NCI-H1694 treated with DMSO at 0.1 percent for 48 hours (cell line): ENCODE measurements around the gene HNRNPA3.
"Not testable (repeated sequence)": the region's sequence is repeated elsewhere in the genome, so short reads cannot be mapped to it uniquely, and the experiment has no call there.

Experiments
- DNase-seq: peaks from one replicate; lab custom pipeline; 2025; lab: John Stamatoyannopoulos, UW

Gene HNRNPA3

DNA sequence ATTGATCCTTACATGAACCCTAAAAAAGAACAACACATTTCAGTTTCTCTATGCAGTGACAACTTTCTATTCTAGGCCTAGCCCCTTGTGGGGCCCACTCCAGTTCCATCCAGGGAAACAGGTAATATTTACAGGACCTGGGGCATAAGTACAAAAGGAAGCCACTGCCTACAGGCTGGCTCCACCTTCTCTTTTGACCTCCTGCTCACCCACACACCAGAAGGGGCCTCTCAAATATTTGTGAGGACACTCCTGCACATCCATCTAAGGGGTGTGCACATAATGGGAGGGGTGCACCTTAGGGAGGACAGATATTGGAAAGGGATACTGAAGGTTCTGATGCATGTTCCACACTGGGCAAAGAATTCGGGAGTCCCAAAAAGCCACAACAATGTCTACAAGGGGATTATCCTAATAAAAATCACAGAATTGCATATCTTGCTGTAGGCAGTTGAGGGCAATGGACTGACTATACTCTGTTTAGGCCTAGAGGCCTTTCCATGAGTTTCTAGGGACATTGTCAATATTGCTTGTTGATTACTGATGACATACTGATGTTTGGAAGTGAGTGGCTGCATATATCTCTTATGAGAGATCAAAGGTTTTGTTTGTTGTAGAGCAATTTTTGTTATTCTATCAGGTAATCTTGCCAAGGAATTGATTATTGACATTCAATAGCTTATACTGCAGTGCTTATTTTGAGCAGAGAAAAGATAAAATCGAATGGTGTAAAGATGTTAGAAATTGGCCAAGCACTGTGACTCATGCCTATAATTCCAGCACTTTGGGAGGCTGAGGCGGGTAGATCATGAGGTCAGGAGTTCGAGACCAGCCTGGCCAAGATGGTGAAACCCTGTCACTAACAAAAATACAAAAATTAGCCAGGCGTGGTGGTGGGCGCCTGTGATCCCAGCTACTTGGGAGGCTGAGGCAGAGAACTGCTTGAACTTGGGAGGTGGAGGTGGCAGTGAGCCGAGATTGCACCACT lies 23.8 kb upstream of the HNRNPA3 start:
- DNase-seq: no peak

DNA sequence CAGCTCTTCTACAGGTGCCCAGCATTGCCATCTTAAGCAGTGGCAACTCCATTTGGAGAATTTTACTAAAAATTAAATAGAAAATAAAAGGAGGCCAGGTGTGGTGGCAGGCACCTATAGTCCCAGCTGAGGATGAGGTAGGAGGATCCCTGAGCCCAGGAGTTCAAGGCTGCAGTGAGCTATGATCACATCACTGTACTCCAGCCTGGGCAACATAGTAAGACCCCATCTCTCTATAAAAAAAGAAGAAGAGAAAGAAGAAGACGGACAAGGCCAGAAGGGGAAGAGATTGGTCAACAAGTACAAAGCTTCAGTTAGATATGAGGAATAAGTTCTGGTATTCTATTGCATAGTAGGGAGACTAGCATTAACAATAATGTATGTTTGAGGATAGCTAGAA lies 21.7 kb upstream of the HNRNPA3 start:
- DNase-seq: no peak

DNA sequence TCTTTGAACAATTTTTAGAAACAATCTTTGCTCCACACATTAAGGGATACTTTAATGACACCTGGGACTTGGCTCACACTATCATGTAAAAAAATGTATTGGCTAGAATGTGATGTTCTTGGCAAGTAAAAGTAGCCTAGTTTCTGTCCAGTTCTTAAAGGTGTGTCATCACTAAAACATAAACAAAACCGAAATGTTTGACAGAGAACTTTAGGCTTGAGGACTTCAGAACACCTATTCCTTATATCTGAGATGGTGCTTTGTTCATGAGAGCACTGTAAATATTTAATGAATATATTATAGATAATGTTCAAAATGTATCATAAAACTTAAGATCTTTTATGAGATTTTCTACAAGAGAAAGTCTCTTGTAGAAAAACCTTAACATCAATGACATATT lies 19.8 kb upstream of the HNRNPA3 start:
- DNase-seq: no peak

DNA sequence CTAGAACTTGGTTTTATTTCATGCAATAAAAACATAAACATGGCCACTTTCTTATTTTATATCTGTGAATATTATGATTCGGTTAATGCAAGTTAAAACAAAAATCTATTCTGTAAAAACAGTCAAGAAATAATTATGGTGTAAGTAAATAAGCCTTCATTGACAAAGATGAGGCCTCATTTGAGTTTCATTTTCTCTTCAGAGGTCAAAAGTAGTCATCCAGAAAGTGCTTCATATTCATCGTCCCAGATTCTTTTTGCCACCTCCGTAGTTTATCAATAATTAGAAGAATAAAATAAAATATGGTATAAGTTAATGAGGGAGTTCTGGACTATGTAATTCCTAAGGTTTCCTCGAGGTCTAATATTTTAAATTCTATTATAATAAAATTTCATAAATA lies 19.4 kb upstream of the HNRNPA3 start:
- no peak for DNase-seq

DNA sequence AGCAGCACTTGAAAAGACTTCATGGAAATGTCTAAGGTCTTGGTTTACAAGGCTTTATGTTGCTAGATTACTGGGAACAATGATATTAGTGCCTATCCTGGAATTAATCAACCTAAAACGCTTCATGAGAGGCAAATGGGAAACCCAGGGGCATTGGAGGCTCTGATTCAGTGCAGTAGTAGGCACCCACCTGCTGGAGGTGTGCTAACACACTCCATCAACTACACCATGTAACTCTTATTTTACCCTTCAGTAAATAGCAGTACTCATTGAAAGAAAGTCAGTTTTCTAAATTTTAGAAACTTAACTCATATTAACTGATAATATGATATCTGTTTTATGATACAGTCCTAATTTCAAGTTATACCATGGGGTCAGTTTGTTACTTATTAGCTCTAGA lies 17.4 kb upstream of the HNRNPA3 start:
- DNase-seq: no peak

DNA sequence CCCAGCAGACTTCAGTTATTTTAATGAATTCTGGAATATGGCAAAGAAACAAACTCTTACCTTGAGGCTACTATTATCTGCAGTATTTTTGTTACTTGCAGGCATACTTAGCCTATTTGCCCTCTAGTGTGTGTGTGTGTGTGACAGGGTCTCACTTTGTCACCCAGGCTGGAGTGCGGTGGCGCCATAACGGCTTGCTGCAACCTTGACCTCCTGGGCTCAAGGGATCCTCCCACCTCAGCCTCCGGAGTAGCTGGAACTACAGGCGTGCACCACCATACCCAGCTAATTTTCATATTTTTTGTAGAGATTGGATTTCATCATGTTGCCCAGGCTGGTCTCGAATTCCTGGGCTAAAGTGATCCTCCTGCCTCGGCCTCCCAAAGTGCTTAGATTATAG lies 12.2 kb upstream of the HNRNPA3 start:
- DNase-seq: not testable (repeated sequence)

DNA sequence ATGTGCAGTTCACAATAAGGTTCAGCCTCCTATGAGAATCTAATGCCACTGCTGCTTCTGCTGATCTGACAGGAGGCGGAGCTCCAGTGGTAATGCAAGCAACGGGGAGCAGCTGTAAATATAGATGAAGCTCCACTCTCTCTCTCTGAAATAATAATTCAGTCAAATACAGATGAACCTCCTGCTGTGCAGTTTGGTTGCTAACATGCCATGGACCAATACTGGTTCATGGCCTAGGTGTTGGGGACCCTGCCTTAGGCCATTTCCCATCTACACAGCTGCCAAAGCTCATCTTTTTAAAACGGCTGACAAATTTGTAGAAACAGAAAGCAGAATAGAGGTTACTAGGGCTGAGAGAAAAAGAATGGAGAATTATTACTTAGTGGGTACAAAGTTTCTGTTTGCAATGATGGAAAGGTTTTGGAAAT lies 10.7 kb upstream of the HNRNPA3 start:
- DNase-seq: peak; percentile 17

DNA sequence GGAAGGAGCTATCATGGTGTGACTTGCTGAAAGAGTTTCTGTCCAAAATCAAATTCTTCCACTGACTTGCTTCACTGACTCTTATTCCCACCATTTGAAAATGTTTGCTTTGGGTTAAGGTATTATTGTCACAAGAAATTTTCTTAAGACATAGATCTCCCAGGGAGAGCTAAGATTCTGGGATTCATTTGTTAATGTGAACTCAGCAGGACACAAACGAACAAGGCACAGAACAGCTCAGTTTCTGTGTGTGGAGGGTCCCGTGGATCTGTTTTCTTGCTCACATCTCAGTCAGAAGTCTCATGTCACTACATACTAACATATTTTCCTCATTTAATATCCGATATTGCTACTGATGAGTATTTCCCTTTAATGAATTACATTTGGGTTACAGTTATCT lies 8.2 kb upstream of the HNRNPA3 start:
- no peak for DNase-seq

DNA sequence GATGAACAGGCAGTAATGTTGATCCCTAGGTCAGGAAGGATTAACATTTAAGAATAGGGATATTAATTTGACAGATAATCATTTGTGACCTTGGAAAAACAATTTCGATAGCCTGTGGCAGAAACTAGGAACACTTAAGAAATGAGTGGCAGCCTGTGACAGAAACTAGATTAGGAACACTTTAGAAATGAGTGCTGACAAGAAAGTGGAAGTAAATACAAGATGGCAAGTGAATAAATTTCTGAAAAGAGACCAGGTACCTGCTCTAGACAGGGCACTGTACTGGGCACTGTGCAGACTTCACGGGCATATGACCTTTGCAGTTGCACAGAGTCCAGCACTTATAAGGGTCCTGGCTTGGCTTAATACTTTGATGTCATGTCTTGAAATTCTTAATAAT lies 5.5 kb upstream of the HNRNPA3 start:
- DNase-seq: no peak

DNA sequence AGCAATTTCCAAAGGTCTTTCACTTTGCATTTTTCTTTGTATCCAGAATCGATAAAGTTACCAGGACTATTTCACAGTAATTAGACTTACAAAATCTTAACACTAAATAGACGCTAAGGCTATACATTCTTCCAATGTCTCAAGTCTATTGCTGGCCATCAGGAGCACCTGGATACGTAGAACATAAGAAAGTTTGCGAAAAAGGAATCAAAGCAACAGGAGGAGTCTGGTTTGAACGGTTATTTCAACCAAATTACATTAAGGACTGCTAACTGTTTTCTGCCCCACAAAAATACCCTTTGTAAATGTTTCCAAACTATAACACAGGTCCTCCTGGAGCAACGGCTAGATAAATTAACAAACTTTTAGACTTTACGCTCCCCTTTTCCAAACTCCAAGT lies 1.4 kb upstream of the HNRNPA3 start:
- DNase-seq: no peak

DNA sequence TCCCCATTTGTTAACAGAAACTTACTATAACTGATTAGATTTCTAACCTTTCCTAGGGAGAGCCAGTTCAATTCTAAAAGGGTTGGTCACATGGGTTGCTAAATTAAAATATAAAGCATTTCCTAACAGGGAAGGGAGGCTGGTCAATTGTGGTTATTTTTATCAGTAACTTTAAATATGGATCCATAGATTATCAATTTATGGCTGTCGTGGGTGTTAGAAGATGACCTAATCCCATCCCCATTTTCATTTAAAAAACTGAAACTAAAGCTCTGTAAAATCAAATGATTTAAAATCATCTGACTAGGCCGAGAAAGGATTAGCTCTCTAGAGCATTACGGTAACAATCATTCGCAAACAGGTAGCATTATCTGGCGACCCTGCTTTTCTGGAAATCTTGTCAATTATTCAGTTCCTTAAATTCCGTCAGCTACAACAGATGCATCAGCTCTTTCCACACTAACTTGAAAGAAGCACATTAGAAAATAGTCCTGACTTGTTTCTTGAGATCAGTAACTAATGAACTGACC lies 953 bp upstream of the HNRNPA3 start:
- DNase-seq: no peak

DNA sequence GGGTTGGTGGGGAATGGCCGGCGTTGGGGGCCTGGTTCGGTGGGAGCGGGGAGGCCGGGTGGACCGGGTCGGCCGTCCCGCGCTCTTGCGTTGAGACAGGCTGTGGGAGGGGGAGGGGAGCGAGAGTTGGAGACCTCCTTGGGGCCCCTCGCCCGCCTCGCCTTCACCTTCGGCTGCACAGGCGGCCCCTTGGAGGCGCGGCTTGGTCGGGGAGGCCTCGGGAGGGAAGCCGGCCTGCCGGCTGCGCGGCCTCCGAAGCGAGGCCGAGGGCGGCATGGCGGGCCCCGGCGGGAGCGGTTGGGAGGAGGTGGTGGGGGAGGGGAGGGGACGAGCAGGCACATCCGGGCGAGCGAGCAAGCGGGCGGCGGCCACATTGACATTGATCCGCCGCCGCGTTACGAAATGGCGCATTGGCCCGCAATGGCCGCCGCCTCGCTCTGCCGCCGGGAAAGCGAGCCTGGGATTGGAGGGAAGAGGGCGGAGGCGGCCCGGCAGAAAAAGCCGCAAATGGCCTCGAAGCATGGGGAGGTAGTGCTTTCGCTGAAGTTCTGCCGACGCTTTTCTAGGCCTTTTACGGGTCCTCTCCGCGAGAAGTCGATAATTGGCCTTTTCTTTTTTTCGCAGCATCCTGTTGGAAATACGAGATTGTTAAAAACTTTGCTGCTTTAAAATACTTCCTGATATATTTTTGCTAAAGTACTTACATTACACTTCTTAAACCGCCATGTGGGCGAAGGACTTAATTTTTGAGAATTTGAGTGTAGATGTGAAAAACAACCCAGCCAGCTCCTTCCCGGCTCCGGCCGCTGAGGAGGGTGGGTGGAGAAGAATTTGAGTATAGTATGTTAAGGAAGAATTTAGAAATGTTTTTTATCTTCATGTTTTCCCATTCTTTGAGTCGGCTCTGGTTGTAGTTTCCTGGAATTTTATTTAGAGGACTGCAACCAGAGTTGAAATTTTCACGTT lies 580 bp downstream of the HNRNPA3 start:
- peak; percentile 85 for DNase-seq

DNA sequence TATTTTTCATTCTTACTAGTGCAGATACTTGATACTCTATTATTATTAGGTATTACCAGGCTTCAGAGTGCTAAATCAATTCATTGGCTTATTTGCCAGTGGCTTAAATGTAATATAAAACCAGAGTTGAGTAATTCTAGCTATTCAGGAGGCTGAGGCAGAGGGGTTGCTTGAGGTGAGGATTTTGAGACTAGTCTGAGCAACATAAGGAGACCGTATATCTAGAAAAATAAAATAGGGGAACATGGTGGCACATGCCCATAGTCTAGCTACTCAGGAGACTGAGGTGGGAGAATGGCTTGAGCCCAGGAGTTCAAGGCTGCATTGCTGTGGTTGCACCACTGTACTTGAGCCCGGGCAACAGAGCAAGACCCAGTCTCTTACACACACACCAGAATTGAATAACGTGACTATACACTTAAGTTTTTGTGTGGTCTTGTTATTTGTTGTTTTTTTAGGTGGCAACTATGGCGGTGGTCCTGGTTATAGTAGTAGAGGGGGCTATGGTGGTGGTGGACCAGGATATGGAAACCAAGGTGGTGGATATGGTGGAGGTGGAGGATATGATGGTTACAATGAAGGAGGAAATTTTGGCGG lies 4.8 kb downstream of the HNRNPA3 start:
- DNase-seq: no peak

DNA sequence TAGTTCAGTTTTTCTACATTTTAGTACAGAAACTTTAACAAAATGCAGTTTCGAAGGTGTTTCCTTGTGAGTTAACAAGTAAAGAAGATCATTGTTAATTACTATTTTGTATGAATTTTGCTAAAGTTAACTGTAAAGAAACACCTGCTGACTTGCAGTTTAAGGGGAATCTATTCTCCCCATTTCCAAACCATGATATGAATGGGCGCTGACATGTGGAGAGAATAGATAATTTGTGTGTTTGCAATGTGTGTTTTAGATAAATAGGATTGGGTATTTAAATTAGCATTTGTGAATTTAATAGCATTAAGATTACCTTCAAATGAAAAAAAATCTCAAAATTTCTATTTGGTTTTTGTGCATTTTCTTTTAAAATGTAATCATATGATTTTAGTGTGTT lies 7.2 kb downstream of the HNRNPA3 start:
- not testable (repeated sequence) for DNase-seq

DNA sequence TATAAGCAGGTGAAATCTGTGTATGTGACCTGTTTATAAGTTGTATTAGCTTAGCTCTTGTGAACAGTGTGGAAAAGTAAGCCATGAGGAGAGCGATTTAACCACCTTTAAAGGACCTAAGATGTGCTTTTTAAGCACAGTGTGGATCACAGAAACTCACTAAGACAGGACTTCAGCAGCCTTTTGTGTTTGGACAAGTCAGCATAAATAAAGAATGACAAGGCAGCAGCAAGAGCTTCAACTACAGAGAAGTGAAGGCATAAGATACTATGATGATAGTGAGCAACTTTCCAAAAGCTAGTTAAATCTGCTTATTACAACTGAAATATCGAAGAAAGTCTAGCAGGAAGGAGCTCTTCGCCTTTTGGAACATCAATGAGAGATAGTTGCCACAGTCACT lies 8.9 kb downstream of the HNRNPA3 start:
- DNase-seq: no peak

DNA sequence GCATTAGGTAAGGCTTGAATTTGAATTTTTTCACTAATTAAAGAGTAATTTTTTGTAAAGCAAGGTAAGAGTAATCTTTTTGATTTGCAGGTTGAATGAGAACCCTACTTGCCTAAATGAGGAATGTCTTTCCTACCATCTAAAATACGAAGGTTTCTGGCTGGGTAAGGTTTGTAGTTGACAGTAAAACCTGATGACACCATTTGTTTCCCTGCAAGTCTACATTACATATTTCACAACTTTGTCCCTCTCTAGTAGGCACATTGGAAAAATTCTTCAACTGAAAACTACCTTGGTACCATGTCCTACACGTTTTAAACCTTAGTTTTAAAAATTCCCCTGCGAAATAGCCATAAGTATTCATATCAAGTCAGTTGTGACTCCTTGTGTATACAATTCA lies 9.4 kb downstream of the HNRNPA3 start:
- no peak for DNase-seq

DNA sequence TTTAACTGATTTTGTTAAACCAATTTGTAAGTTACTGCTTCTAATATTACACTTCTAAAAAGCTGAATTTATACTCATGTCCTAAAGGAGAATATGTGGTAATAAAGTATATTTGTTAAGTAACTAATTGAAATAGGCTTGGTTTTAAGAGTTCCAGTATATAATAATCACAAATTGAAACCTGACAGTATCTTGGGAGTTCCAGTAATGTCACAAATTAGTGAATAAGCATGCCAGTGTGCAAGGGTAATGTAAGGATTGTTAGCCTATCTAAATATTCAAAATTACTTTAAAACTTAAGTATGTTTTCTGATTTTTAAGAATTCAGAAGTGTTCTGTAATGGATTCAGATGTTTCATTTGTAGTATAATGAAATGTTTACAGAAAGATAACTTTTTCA lies 10.8 kb downstream of the HNRNPA3 start:
- DNase-seq: not testable (repeated sequence)

DNA sequence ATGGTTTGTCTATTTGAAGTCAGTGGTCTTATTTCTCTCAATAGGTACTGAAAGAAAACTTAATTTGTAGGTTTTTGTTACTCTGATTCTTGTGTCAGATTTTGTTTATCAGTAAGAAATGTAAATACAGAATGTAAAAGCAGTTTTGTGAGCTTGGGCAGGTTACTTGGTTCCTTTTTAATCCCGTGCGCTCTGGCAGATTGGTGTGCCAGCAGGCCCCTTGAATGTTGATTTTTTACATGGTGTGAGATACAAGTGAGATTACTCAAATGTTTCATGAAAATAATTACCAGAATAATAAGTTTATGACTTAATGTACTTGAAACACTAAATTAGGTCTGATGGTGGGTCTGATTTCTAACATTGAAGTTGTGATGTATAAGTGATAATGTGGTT lies 13.4 kb downstream of the HNRNPA3 start:
- no peak for DNase-seq

DNA sequence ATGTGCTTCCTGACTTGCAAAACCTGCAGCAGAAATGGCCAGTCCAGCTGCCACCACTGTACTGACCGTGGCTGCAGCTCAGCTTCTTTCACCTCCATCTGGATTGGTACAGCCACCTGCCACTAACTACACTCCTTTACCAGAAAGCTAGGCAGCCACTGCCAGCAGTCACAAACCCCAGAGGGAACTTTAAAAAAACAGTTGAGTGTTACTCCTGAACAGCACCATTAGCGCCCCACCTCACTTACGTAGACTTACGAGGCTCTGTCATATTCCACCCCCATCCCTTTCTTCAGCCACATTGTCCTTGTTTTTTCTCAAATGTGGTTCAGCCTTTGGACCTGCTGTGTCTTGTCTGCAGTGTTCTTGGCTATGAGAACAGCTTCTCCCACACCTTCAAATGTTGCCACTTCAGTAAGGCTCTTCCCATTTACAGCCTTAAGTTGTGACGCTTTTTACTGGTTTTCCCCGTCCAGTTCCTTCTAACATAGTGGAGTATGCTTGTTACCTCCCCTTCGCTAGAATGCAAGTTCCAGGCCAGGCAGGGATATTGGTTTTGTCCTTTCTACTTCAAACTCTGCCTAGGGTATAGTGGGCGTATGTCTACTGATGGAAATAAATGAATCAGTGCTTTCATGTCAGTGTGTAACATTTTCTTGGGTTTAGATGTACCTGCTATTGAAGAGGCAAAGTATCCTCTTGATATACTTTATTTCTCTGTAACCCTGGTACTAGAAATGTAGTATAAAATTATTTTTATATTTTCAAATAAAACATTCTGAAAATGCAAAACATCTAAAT lies 17.0 kb downstream of the HNRNPA3 start:
- no peak for DNase-seq

DNA sequence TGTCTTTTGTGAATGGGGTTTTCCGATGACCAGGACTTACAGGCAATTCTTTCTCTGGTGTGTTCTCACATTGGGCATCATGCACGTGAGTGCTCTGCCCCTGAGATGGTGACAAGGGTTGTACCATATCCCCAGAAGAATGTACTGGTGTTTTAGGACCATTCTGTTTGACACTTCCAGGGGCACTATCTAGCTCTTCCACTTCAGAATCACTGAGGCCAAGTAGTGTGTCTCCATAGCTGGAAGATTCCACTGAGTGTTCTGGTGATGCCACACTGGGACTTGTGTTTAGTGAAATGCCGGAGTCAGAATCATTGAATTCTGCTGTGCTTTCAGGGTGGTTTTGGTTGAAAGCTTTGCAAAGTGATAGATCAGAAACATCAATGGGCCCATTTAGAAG lies 18.7 kb downstream of the HNRNPA3 start:
- no peak for DNase-seq

DNA sequence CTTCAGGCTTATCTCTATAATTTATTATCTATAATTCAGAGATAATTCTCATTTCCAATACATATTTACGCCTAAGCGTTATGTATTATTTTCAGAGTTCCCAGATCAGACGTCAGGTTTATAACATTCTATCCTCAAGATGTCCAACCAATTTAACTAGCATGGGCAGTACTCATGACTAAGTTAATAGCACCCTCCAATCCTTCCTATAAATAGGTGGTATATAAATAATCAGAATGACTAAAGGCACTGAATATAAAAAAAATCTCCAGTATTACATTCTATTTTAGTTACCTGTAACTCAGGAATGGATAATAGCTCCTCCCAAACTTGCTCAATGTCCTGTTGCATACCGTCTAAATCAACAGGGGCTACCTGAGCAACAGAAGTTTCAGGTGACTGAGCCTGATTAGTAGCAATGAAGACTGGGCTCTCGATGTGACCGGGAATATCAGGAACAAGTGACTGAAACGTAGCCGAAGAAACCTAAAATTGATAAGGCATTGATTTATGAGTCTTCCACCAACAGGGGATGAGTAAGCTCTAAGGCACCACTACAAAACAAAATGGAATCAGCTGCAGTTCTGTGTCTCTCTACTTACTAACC lies 19.6 kb downstream of the HNRNPA3 start:
- no peak for DNase-seq
